H1 (cell line): ENCODE data around the gene ACYP1. TPM values are rescaled to one million over a fixed set of nuclear protein-coding genes. Genes with fewer than 3 reads are reported as not detected.

ENCODE experiments used
- CTCF ChIA-PET: fragments of 300-600 bp; sonication (Branson Sonifier 250); formaldehyde crosslinking; loops from one replicate; lab custom pipeline; 2021; ENCODE audit not compliant: partially characterized antibody; lab: Charles Lee
- POLR2A ChIA-PET: fragments of 300-600 bp; sonication (Branson Sonifier 250); formaldehyde crosslinking; loops from one replicate; lab custom pipeline; 2021; ENCODE audit warnings: inconsistent platforms; ENCODE audit not compliant: partially characterized antibody; lab: Charles Lee
- DNase-seq, 2 experiments: peaks; one replicate each; pipeline versions ENCODE4 v3.0.0 to v3.0.0-alpha.2; 2010 to 2022; ENCODE audit warnings: low spot score in 2 of 2, low read depth in 1 of 2, mixed read lengths in 1 of 2
- FAIRE-seq: peaks from 2 replicates; lab custom pipeline; 2011; peaks lifted over from hg19 to GRCh38; lab: Jason Lieb, UNC
- H2AFZ ChIP-seq: 2 replicates; pipeline ENCODE4 v1.8.1; 2012; ENCODE audit warnings: low read length, inconsistent platforms
- H2AK5ac ChIP-seq: 2 replicates; pipeline ENCODE4 v1.6.1; 2013; ENCODE audit warnings: low read depth, low read length
- H2BK120ac ChIP-seq: replicated peaks from 2 replicates; pipeline ENCODE3; 2013; ENCODE audit warnings: low read depth, low read length, inconsistent platforms
- H2BK12ac ChIP-seq: 2 replicates; pipeline ENCODE4 v1.6.1; 2013; ENCODE audit warnings: low read depth, low read length
- H2BK15ac ChIP-seq: 2 replicates; pipeline ENCODE4 v1.6.1; 2013; ENCODE audit warnings: low read length
- H2BK20ac ChIP-seq: 2 replicates; pipeline ENCODE4 v1.6.1; 2013; ENCODE audit warnings: low read length
- H2BK5ac ChIP-seq: 2 replicates; pipeline ENCODE4 v1.6.1; 2013; ENCODE audit warnings: low read depth, low read length
- H3K14ac ChIP-seq: 2 replicates; pipeline ENCODE4 v1.6.1; 2013; ENCODE audit warnings: inconsistent platforms; ENCODE audit not compliant: insufficient read length
- H3K18ac ChIP-seq: 2 replicates; pipeline ENCODE4 v1.6.1; 2013; ENCODE audit warnings: low read length; ENCODE audit errors: extremely low read depth
- H3K23ac ChIP-seq: 2 replicates; pipeline ENCODE4 v1.6.1; 2013; ENCODE audit warnings: inconsistent platforms; ENCODE audit not compliant: insufficient read length
- H3K23me2 ChIP-seq: 2 replicates; pipeline ENCODE4 v1.6.1; 2013; ENCODE audit warnings: low read depth, low read length
- H3K27ac ChIP-seq: 2 replicates; pipeline ENCODE4 v1.6.1; 2011; ENCODE audit warnings: low read depth, low read length, inconsistent platforms
- H3K27me3 ChIP-seq, 4 experiments: replicated peaks in 1 of 4; 1 replicate in 1 of 4; 2 replicates in 3 of 4; pipeline versions ENCODE4 v1.6.1 to v1.8.1; 2011 to 2013; ENCODE audit warnings: low read length in 3 of 4, mild to moderate bottlenecking in 3 of 4, inconsistent platforms in 2 of 4, mixed read lengths in 2 of 4, moderate library complexity in 1 of 4; ENCODE audit not compliant: control insufficient read depth in 3 of 4, insufficient read depth in 3 of 4; ENCODE audit errors: extremely low read depth in 1 of 4
- H3K36me3 ChIP-seq, 4 experiments: 2 replicates each; pipeline versions ENCODE4 v1.6.1 to v1.8.1; 2011 to 2013; ENCODE audit warnings: mild to moderate bottlenecking in 4 of 4, low read length in 3 of 4, moderate library complexity in 2 of 4, control low read depth in 1 of 4, inconsistent platforms in 1 of 4; ENCODE audit not compliant: insufficient read depth in 4 of 4, control insufficient read depth in 2 of 4
- H3K4ac ChIP-seq: replicated peaks from 2 replicates; pipeline ENCODE3; 2013; ENCODE audit warnings: low read length, low read depth, mixed read lengths, inconsistent platforms; ENCODE audit not compliant: insufficient read length
- H3K4me1 ChIP-seq, 4 experiments: replicated peaks in 1 of 4; 1 replicate in 1 of 4; 2 replicates in 3 of 4; pipeline versions ENCODE4 v1.6.1 to v1.8.1; 2011 to 2013; ENCODE audit warnings: low read length in 3 of 4, inconsistent platforms in 2 of 4, mixed read lengths in 1 of 4; ENCODE audit not compliant: insufficient read depth in 4 of 4, control insufficient read depth in 3 of 4
- H3K4me2 ChIP-seq, 2 experiments: 2 replicates each; pipeline versions ENCODE4 v1.6.1 to v1.8.1; 2011 to 2013; ENCODE audit warnings: low read depth in 2 of 2, low read length in 2 of 2, control low read depth in 1 of 2, inconsistent platforms in 1 of 2, mild to moderate bottlenecking in 1 of 2; ENCODE audit not compliant: insufficient read depth in 1 of 2
- H3K4me3 ChIP-seq, 4 experiments: fragments of 200-600, 300-600 bp in 1 of 4; sonication (generic), shearing (Covaris generic), sonication (Bioruptor Twin) in 1 of 4; 2 replicates each; pipeline versions ENCODE4 v1.5.1 to v1.8.1; 2011 to 2016; ENCODE audit warnings: low read length in 4 of 4, low read depth in 3 of 4, control low read depth in 2 of 4, inconsistent platforms in 2 of 4, mild to moderate bottlenecking in 2 of 4, mixed read lengths in 1 of 4, moderate library complexity in 1 of 4; ENCODE audit not compliant: insufficient read depth in 2 of 4; ENCODE audit errors: extremely low read depth in 1 of 4
- H3K56ac ChIP-seq: replicated peaks from 2 replicates; pipeline ENCODE3; 2013; ENCODE audit warnings: low read depth, mild to moderate bottlenecking, mixed read lengths, low read length, inconsistent platforms; ENCODE audit not compliant: insufficient read length
- H3K79me1 ChIP-seq: 2 replicates; pipeline ENCODE4 v1.6.1; 2013; ENCODE audit warnings: low read depth, low read length, control low read depth
- H3K79me2 ChIP-seq, 2 experiments: 2 replicates each; pipeline versions ENCODE4 v1.6.1 to v1.8.1; 2012 to 2013; ENCODE audit warnings: low read length in 2 of 2, mild to moderate bottlenecking in 2 of 2, inconsistent platforms in 1 of 2; ENCODE audit not compliant: insufficient read depth in 2 of 2, control insufficient read depth in 1 of 2
- H3K9ac ChIP-seq, 4 experiments: replicated peaks in 1 of 4; 1 replicate in 1 of 4; 2 replicates in 3 of 4; pipeline versions ENCODE4 v1.6.1 to v1.8.1; 2011 to 2013; ENCODE audit warnings: low read depth in 3 of 4, low read length in 3 of 4, control low read depth in 2 of 4, mild to moderate bottlenecking in 2 of 4, moderate library complexity in 2 of 4, inconsistent platforms in 1 of 4; ENCODE audit errors: extremely low read depth in 1 of 4
- H3K9me3 ChIP-seq, 2 experiments: 2 replicates each; pipeline versions ENCODE4 v1.6.1 to v1.8.1; 2012 to 2013; ENCODE audit warnings: mild to moderate bottlenecking in 2 of 2, moderate library complexity in 2 of 2, control low read depth in 1 of 2, inconsistent platforms in 1 of 2, low read depth in 1 of 2, low read length in 1 of 2, mixed read lengths in 1 of 2; ENCODE audit not compliant: insufficient read depth in 2 of 2
- H4K20me1 ChIP-seq, 2 experiments: replicated peaks in 1 of 2; 2 replicates each; pipeline versions ENCODE3 to v1.8.1; 2011 to 2013; ENCODE audit warnings: inconsistent platforms in 2 of 2, low read length in 2 of 2, mild to moderate bottlenecking in 1 of 2; ENCODE audit not compliant: insufficient read depth in 2 of 2, control insufficient read depth in 1 of 2
- H4K5ac ChIP-seq: 2 replicates; pipeline ENCODE4 v1.6.1; 2013; ENCODE audit warnings: low read length, low read depth, mixed read lengths, inconsistent platforms; ENCODE audit not compliant: insufficient read length
- H4K8ac ChIP-seq: 2 replicates; pipeline ENCODE4 v1.8.0; 2013; ENCODE audit warnings: mild to moderate bottlenecking, moderate library complexity, low read length, inconsistent platforms; ENCODE audit not compliant: insufficient read depth; ENCODE audit errors: extremely low read depth
- H4K91ac ChIP-seq: replicated peaks from 2 replicates; pipeline ENCODE3; 2013; ENCODE audit warnings: low read length, mixed read lengths, inconsistent platforms; ENCODE audit not compliant: insufficient read length
- CBX8 ChIP-seq: fragments of 300-800, 300-1000 bp; sonication (generic); IDR thresholded peaks from 2 replicates; pipeline ENCODE4 v1.7.1; 2016; ENCODE audit warnings: low read depth, low read length, borderline replicate concordance
- SAP30 ChIP-seq: fragments of 300-600 bp; sonication (generic); IDR thresholded peaks from 2 replicates; pipeline ENCODE4 v1.7.1; 2012; ENCODE audit warnings: low read length, moderate library complexity, mild to moderate bottlenecking, inconsistent platforms; ENCODE audit not compliant: insufficient read depth, insufficient replicate concordance
- SIX5 ChIP-seq: IDR thresholded peaks from 2 replicates; pipeline ENCODE4 v1.6.1; 2011; ENCODE audit warnings: mild to moderate bottlenecking, low read depth, low read length
- whole genome bisulfite sequencing, 2 experiments: shearing (Covaris generic) in 1 of 2; methylation state at CpG; one replicate each; pipeline versions ENCODE4 v1.1.6 to v1.1.7; 2013 to 2015; ENCODE audit warnings: low lambda C conversion rate in 2 of 2, mixed read lengths in 2 of 2, inconsistent platforms in 1 of 2, low coverage in 1 of 2, missing lambda C conversion rate in 1 of 2; ENCODE audit not compliant: insufficient replicate concordance in 2 of 2, insufficient coverage in 1 of 2, insufficient read length in 1 of 2; ENCODE audit errors: extremely low coverage in 1 of 2, missing lambda C conversion rate in 1 of 2; 5-methylcytosine and 5-hydroxymethylcytosine counted together
- polyA plus RNA-seq, 7 experiments: library from polyadenylated mRNA; depleted of rRNA in 3 of 7; stranded (reverse) in 5 of 7; unstranded in 2 of 7; fragments of >200 nt in 5 of 7; fragments of 200-250 nt in 2 of 7; gene quantifications; 1 replicate in 5 of 7; 2 replicates in 1 of 7; 4 replicates in 1 of 7; pipeline versions ENCODE4 v1.2.1 to v1.2.3, GENCODE V29; 2011 to 2013; ENCODE audit warnings: missing spikeins in 2 of 7, mixed read lengths in 2 of 7
- total RNA-seq: library from RNA; stranded (reverse); fragmentation: NEBNext Ultra II Directional; extraction: Animal tissue kit (Norgen Biotek cat#: 25700); gene quantifications from 2 replicates; pipeline ENCODE4 v1.2.1, GENCODE V29; 2021

Gene ACYP1
- total and polyA plus RNA-seq, 2 of the 8 experiments (the other 6 are each of a cell fraction or from before 2014, with no cell fraction given): 22.3 to 24.8 TPM

DNA sequence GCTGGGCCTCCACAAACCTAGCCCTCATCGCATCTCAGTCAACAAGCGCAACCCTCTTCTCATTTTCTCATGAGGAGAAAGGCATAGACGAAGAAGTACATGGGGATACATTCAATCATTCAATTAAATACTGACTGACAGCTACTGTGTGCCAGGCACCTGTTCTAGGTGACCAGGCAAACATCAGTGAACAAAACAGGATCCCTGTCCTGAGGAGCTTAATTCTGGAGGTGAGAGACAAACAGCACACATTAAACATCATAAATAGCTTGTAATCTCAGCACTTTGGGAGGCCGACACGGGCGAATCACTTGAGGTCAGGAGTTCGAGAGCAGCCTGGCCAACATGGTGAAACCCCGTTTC lies 362 bp upstream of the ACYP1 start:
- H3K23me2 ChIP-seq: peaks cover 11% of the 10 kb centered on the region
- no peak overlapping the region for H2BK15ac ChIP-seq
- no peak overlapping the region for H2BK12ac ChIP-seq
- H3K9ac ChIP-seq: peak overlapping the region in 2 of 4 experiments; percentile 14 to 63; a peak in 1 of 7 replicates
- H2BK120ac ChIP-seq: no peak overlapping the region
- H3K4me1 ChIP-seq: no peaks in the 10 kb centered on the region; a peak in 2 of 7 replicates
- no peak for FAIRE-seq
- DNase-seq: no peak
- no peak overlapping the region for H2BK5ac ChIP-seq
- no peak overlapping the region for H2AK5ac ChIP-seq
- H3K27me3 ChIP-seq: no peaks in the 10 kb centered on the region
- peak overlapping the region; percentile 43; the same call in 1 of the 2 replicates for H2AFZ ChIP-seq
- peak overlapping the region; percentile 80 to 98 for H3K4me2 ChIP-seq
- H4K91ac ChIP-seq: no peak overlapping the region
- 56% methylated on average over 8 of the region's 8 CpGs; no CpG with 5 or more reads in 1 of the 2 experiments for WGBS, 2 experiments
- H4K20me1 ChIP-seq: no peaks in the 10 kb centered on the region
- no peaks in the 10 kb centered on the region for H3K9me3 ChIP-seq
- H3K79me1 ChIP-seq: peaks cover 7% of the 10 kb centered on the region
- no peak overlapping the region for H4K5ac ChIP-seq
- POLR2A ChIA-PET: interaction anchor here (0.6 to 2.2 kb wide), 9 partner anchors 7 to 1581 kb away, joined by 3 to 6 read pairs (median 4); no protein-coding TSS in a partner anchor
- no peak overlapping the region for H3K4ac ChIP-seq
- no peak overlapping the region for H3K14ac ChIP-seq
- H3K4me3 ChIP-seq: peak overlapping the region; percentile 70 to 87 (median 79); a peak in 6 of 8 replicates
- TF ChIP-seq SAP30 (no peak), CBX8 (no peak), SIX5 (no peak)
- TF ChIP-seq, all 59 proteins: peak for 0
- CTCF ChIA-PET: interaction anchor here (1.1 to 5.0 kb wide), 8 partner anchors 14 to 171 kb away, joined by 3 to 34 read pairs (median 4); no protein-coding TSS in a partner anchor
- peaks cover 0 to 22% of the 10 kb centered on the region in 2 experiments; a peak in 2 of 4 replicates for H3K79me2 ChIP-seq
- H3K27ac ChIP-seq: no peak overlapping the region
- H3K23ac ChIP-seq: no peak overlapping the region
- H4K8ac ChIP-seq: no peak overlapping the region
- no peak overlapping the region for H2BK20ac ChIP-seq
- H3K56ac ChIP-seq: no peak overlapping the region
- peaks cover 0 to 9% (median 3%) of the 10 kb centered on the region in 4 experiments; a peak in 2 of 8 replicates for H3K36me3 ChIP-seq
- no peak overlapping the region for H3K18ac ChIP-seq
